GM12891 (cell line): ENCODE data around the gene GABRP.

Experiments used
- POLR2A ChIP-seq: IDR thresholded peaks from 2 replicates; pipeline ENCODE4 v1.6.1; 2011; ENCODE audit warnings: low read depth, low read length, control low read depth
- TAF1 ChIP-seq: IDR thresholded peaks from 2 replicates; pipeline ENCODE4 v1.6.1; 2011; ENCODE audit warnings: low read depth, low read length, control low read depth

DNA sequence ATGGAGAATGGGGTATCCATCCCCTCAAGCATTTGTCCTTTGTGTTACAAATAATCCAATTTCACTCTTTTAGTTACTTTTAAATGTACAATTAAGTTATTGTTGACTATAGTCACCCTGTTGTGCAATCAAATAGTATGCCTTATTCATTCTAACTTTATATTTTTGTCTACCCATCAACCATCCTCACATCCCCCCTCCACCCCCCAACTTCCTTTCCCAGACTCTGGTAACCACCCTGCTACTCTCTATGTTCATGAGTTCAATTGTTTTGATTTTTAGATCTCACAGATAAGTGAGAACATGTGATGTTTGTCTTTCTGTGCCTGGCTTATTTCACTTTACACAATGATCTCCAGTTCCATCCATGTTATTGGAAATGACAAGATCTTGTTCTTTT, 62.9 kb downstream of the GABRP start:
- TF ChIP-seq TAF1 = no peak
- no peak for TF ChIP-seq POLR2A
